HCT116 (cell line): ENCODE results near the gene SEBOX. TPM values are rescaled to one million over a fixed set of nuclear protein-coding genes. Genes with fewer than 3 reads are reported as not detected.

Experiments used
- ATAC-seq: fragments of 200-7000 bp; cut with Tn5 transposase; 2 replicates; pipeline ENCODE4 v1.9.1; 2020; ENCODE audit warnings: mild to moderate bottlenecking, moderate library complexity
- BruUV-seq: library from RNA; stranded (reverse); fragments of 400-500 nt; replicated peaks from 2 replicates; lab custom pipeline; 2021; lab: Mats Ljungman, UMichigan
- CTCF ChIA-PET: fragments of 300-600 bp; sonication (Branson Sonifier 250); formaldehyde crosslinking; loops from one replicate; lab custom pipeline; 2021; ENCODE audit warnings: antibody characterized with exemption; lab: Charles Lee
- POLR2A ChIA-PET: fragments of 300-600, 350-600 bp; sonication (Branson Sonifier 250); formaldehyde crosslinking; loops from one replicate; lab custom pipeline; 2021; ENCODE audit warnings: antibody characterized with exemption; lab: Charles Lee
- RAD21 ChIA-PET, 2 experiments: fragments of 300-600 bp; sonication (Branson Sonifier 250); formaldehyde crosslinking; loops; one replicate each; lab custom pipeline; 2023; ENCODE audit warnings: low total read pairs in 2 of 2; ENCODE audit not compliant: uncharacterized antibody in 2 of 2, unreplicated experiment in 2 of 2, low non-redundant PET in 1 of 2; lab: Charles Lee
- DNase-seq: peaks from one replicate; pipeline ENCODE4 v3.0.0-alpha.2; 2010; ENCODE audit warnings: low read depth, low spot score
- H2AFZ ChIP-seq: fragments of 200-600 bp; shearing (Covaris generic), sonication (generic); 2 replicates; pipeline ENCODE4 v1.6.1; 2017; ENCODE audit warnings: low read depth, mixed run types, mixed read lengths, antibody characterized with exemption, low read length; ENCODE audit not compliant: poor library complexity, severe bottlenecking
- H3K27ac ChIP-seq: 2 replicates; pipeline ENCODE4 v1.5.1; 2012; ENCODE audit warnings: low read depth, low read length
- H3K27me3 ChIP-seq: fragments of 200-600 bp; sonication (generic); 2 replicates; pipeline ENCODE4 v1.6.1; 2016; ENCODE audit warnings: mixed run types, low read length, mixed read lengths; ENCODE audit not compliant: insufficient read depth
- H3K36me3 ChIP-seq, 2 experiments: fragments of 200-500 bp in 1 of 2; fragments of 200-600 bp in 1 of 2; sonication (Bioruptor generic) in 1 of 2; sonication (generic) in 1 of 2; 2 replicates each; pipeline versions ENCODE4 v1.5.1 to v1.6.1; 2014 to 2016; ENCODE audit warnings: low read length in 2 of 2, inconsistent platforms in 1 of 2, mixed read lengths in 1 of 2, mixed run types in 1 of 2; ENCODE audit not compliant: insufficient read depth in 2 of 2, control insufficient read depth in 1 of 2
- H3K4me1 ChIP-seq, 2 experiments: fragments of 200-600 bp in 1 of 2; sonication (generic) in 1 of 2; 2 replicates each; pipeline versions ENCODE4 v1.5.1 to v1.6.1; 2012 to 2017; ENCODE audit warnings: low read length in 2 of 2, inconsistent platforms in 1 of 2, mild to moderate bottlenecking in 1 of 2, mixed read lengths in 1 of 2, mixed run types in 1 of 2, moderate library complexity in 1 of 2; ENCODE audit not compliant: insufficient read depth in 2 of 2, control insufficient read depth in 1 of 2
- H3K4me2 ChIP-seq: fragments of 200-600 bp; sonication (generic); 2 replicates; pipeline ENCODE4 v1.6.1; 2017; ENCODE audit warnings: mixed run types, low read length, mixed read lengths
- H3K4me3 ChIP-seq, 2 experiments: fragments of 200-600 bp in 1 of 2; sonication (generic) in 1 of 2; replicated peaks in 1 of 2; 2 replicates each; pipeline ENCODE4 v1.5.1; 2011 to 2016; ENCODE audit warnings: low read length in 2 of 2, control low read depth in 1 of 2, low read depth in 1 of 2, mild to moderate bottlenecking in 1 of 2, mixed read lengths in 1 of 2, mixed run types in 1 of 2
- H3K79me2 ChIP-seq: fragments of 200-600 bp; sonication (generic); 2 replicates; pipeline ENCODE4 v1.6.1; 2017; ENCODE audit warnings: mild to moderate bottlenecking, mixed run types, low read length, moderate library complexity, mixed read lengths; ENCODE audit not compliant: insufficient read depth
- H3K9ac ChIP-seq: fragments of 200-600 bp; sonication (generic); 2 replicates; pipeline ENCODE4 v1.6.1; 2016; ENCODE audit warnings: low read length, mixed read lengths
- H3K9me2 ChIP-seq: fragments of 200-600 bp; sonication (generic), shearing (Covaris generic); 2 replicates; pipeline ENCODE4 v1.6.1; 2017; ENCODE audit warnings: mixed run types, mild to moderate bottlenecking, moderate library complexity; ENCODE audit not compliant: insufficient read depth
- H3K9me3 ChIP-seq, 2 experiments: fragments of 200-500 bp in 1 of 2; fragments of 200-600 bp in 1 of 2; sonication (Bioruptor generic) in 1 of 2; sonication (generic) in 1 of 2; 2 replicates each; pipeline ENCODE4 v1.6.1; 2014 to 2017; ENCODE audit warnings: low read length in 2 of 2, mixed read lengths in 2 of 2, inconsistent platforms in 1 of 2, low read depth in 1 of 2, mild to moderate bottlenecking in 1 of 2, mixed run types in 1 of 2, moderate library complexity in 1 of 2; ENCODE audit not compliant: control insufficient read depth in 1 of 2, insufficient read depth in 1 of 2
- H4K20me1 ChIP-seq: fragments of 200-600 bp; sonication (generic), shearing (Covaris generic); 2 replicates; pipeline ENCODE4 v1.6.1; 2017; ENCODE audit warnings: mixed run types, mild to moderate bottlenecking, moderate library complexity; ENCODE audit not compliant: insufficient read depth
- CBX3 ChIP-seq: IDR thresholded peaks from 2 replicates; pipeline ENCODE4 v1.6.1; 2012; ENCODE audit warnings: low read depth
- CEBPB ChIP-seq: IDR thresholded peaks from 2 replicates; pipeline ENCODE4 v1.6.1; 2012; ENCODE audit warnings: low read depth
- CTCF ChIP-seq, 3 experiments: fragments of 200-600 bp in 1 of 3; sonication (generic) in 1 of 3; IDR thresholded peaks in 2 of 3; conservative IDR thresholded peaks in 1 of 3; 2 replicates each; pipeline ENCODE4 v1.5.1; 2012 to 2017; ENCODE audit warnings: low read depth in 2 of 3, low read length in 2 of 3, antibody characterized with exemption in 1 of 3, borderline replicate concordance in 1 of 3, control low read depth in 1 of 3, mild to moderate bottlenecking in 1 of 3, mixed read lengths in 1 of 3, mixed run types in 1 of 3, moderate library complexity in 1 of 3; ENCODE audit not compliant: insufficient read depth in 1 of 3
- EGR1 ChIP-seq: IDR thresholded peaks from 2 replicates; pipeline ENCODE4 v1.6.1; 2012; ENCODE audit warnings: low read depth
- ELF1 ChIP-seq: IDR thresholded peaks from 2 replicates; pipeline ENCODE4 v1.6.1; 2012; ENCODE audit warnings: low read depth, borderline replicate concordance
- EZH2 ChIP-seq: fragments of 200-600 bp; sonication (generic); IDR thresholded peaks from 2 replicates; pipeline ENCODE4 v1.6.1; 2017; ENCODE audit warnings: antibody characterized with exemption, mixed run types
- JUND ChIP-seq: IDR thresholded peaks from 2 replicates; pipeline ENCODE4 v1.6.1; 2012
- POLR2A ChIP-seq: IDR thresholded peaks from 2 replicates; pipeline ENCODE4 v1.7.0; 2011; ENCODE audit warnings: borderline replicate concordance; ENCODE audit not compliant: insufficient read depth, insufficient read length; ENCODE audit errors: extremely low read depth
- RAD21 ChIP-seq: IDR thresholded peaks from 2 replicates; pipeline ENCODE4 v1.6.1; 2012; ENCODE audit warnings: low read depth, mild to moderate bottlenecking
- REST ChIP-seq: IDR thresholded peaks from 2 replicates; pipeline ENCODE4 v1.6.1; 2012; ENCODE audit warnings: low read depth
- SIN3A ChIP-seq: IDR thresholded peaks from 2 replicates; pipeline ENCODE4 v1.6.1; 2012; ENCODE audit warnings: low read depth
- ZBTB33 ChIP-seq: IDR thresholded peaks from 2 replicates; pipeline ENCODE4 v1.6.1; 2011; ENCODE audit warnings: mild to moderate bottlenecking, low read length, moderate library complexity; ENCODE audit not compliant: insufficient replicate concordance; ENCODE audit errors: extremely low read depth
- ZNF274 ChIP-seq: fragments of 200-500 bp; sonication (Bioruptor generic); IDR thresholded peaks from 2 replicates; pipeline ENCODE4 v1.6.1; 2014; ENCODE audit warnings: mild to moderate bottlenecking, low read depth, low read length, inconsistent platforms
- intact Hi-C: fragments of 100-400 bp; cut with micrococcal nuclease; formaldehyde crosslinking; loops from 2 replicates; pipeline ENCODE4 v1.10.0; 2022
- total RNA-seq: library from RNA; stranded (reverse); gene quantifications from one replicate; pipeline ENCODE4 v1.2.1, GENCODE V29; 2021; ENCODE audit not compliant: unreplicated experiment

SEBOX gene
- total RNA-seq, 1 experiment from 2014 or later, result not detected

- ChIA-PET RAD21 (no interaction called here), CTCF (no interaction called here)
- no peak overlapping the region for H3K27ac ChIP-seq
- BruUV-seq, result no TSS peak
- no peaks in the 10 kb centered on the region for H4K20me1 ChIP-seq
- H3K27me3 ChIP-seq, result no peaks in the 10 kb centered on the region
- no peak overlapping the region for H3K4me2 ChIP-seq
- H2AFZ ChIP-seq, result no peak overlapping the region
- no peaks in the 10 kb centered on the region for H3K9me2 ChIP-seq
- intact Hi-C loops, result no loop called here
- peaks cover 30 to 46% of the 10 kb centered on the region in 2 experiments for H3K36me3 ChIP-seq
- peaks cover 2 to 20% of the 10 kb centered on the region in 2 experiments for H3K4me1 ChIP-seq
- H3K4me3 ChIP-seq, result no peak overlapping the region
- no peaks in the 10 kb centered on the region for H3K9me3 ChIP-seq
- no peak for ATAC-seq
- DNase-seq, result no peak
- TF ChIP-seq CBX3 (no peak), REST (no peak), CEBPB (no peak), EGR1 (no peak), RAD21 (no peak), JUND (no peak), ZNF274 (no peak), ZBTB33 (no peak), POLR2A (no peak), SIN3A (no peak), EZH2 (no peak), ELF1 (no peak), CTCF (IDR thresholded peaks at IDR 0.05 in 2 of 3, conservative IDR thresholded peaks at IDR 0.05 in 1 of 3; ENCODE audit: borderline replicate concordance in 1 of 3, insufficient read depth in 1 of 3, low read depth in 2 of 3, low read length in 2 of 3) (no peak)
- TF ChIP-seq, all 23 proteins: peak for 0
- POLR2A ChIA-PET, result no interaction called here
- peaks cover 19% of the 10 kb centered on the region for H3K79me2 ChIP-seq
- H3K9ac ChIP-seq, result no peak overlapping the region
These were observed 22.7 kb downstream of the SEBOX start for GRCh38 chr17:28342313-28342712.
